Nucleus accumbens (tissue), 56 donors: ENCODE measurements around the gene WDR93.
"Not testable (repeated sequence)": the region's sequence is repeated elsewhere in the genome, so short reads cannot be mapped to it uniquely, and the experiment has no call there.

Experiments used
- DNase-seq, 56 donors: peaks; one replicate each; lab custom pipeline; 2025; lab: John Stamatoyannopoulos, UW

Gene WDR93

DNA sequence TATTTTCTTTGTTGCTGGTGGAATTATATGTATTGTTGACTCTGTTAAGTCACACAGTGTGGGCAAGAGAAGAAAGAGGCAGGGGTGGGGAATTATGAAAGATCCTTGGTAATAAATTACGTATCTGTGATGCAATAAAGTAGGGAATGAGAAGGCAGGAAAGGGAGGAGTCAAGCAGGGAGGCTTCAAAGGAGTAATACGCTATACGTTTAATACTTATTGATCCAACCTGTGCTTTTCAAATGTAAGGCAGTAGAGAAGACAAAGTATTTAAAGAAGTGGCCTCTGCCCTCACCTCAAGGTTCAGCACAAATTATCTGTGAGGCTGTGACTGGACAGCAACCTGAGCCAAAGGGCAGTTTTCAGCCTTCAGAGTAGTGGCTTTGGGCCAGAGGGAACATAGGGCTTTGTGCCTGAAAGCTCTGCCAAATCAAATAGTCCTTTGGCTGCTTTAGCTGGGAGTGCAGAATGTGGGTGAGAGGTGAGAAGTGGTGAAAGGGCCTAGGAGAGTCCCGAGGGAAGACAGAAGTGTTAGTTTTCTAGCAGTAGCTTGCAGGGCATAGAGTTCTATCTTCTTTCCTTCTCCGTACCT lies 10.2 kb upstream of the WDR93 start:
- DNase-seq: peak in 17 of 56 donors; percentile 15 to 58 (median 34)

DNA sequence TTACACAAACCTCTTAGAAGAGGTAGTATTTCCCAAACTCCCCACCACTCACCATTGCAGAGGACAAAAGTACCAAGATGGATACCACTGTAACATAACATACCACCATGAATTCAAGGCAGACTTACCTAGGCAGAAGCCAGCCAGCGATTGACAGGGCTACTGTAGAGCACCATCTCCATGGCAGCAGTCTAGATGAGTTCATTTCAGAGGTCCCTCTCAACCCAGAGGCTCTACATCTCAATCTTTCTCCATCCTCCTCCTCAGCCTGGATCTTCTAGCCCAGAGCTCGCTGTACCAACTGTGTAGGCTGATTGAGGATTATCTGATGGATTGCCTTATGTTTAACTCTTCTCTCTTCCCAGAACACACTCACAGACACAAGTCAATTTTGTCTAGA lies 9.5 kb upstream of the WDR93 start:
- no peak for DNase-seq

DNA sequence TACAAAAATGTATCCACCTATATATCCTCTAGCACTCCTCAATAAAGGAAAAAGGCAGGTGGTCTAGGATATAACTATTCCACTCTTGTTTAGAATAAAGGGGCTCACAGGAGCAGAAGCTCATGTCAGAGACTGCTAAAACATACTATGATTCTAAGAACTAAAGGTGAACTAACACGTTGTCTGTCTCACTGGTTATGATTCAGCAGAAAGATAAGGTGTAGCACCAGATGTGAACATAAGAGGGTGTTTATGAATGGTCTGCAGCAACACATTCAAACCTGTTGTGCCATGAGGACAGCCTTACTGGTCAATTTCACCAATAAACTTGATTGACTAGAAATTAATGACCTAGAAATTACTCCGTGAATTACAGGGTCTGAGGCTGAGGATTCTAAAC lies 4.6 kb upstream of the WDR93 start:
- no peak for DNase-seq

DNA sequence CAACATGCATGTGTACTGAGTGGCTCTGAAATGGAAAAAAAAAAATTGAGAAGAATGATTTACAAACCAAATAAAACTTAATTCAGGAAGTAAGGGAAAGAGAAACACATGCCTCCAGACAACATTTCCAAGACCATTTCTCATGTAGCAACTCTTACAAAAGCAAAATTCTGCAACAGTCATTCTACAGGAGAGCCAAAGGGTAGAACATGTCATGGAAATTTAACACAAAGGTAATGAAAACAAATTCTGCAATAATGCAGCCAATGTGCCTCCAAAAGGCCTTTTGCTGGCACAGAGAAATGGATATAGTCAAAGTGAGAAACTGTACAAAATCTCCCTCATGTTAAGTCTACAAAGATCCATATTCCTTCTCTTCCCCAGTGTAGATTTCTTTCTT lies 4.1 kb upstream of the WDR93 start:
- no peak for DNase-seq

DNA sequence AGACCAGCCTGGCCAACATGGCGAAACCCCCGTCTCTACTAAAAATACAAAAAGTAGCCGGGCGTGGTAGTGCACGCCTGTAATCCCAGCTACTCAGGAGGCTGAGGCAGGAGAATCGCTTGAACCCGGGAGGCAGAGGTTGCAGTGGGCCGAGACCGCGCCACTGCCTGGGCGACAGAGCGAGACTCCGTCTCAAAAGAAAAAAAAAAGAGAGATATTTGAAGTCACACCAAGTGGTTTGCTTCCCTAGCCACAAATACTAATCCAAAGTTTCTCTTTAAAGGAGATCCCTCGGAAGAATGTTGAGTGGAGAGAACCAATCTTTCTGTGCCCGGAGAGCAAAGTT lies 708 bp upstream of the WDR93 start:
- DNase-seq: not testable (repeated sequence)

DNA sequence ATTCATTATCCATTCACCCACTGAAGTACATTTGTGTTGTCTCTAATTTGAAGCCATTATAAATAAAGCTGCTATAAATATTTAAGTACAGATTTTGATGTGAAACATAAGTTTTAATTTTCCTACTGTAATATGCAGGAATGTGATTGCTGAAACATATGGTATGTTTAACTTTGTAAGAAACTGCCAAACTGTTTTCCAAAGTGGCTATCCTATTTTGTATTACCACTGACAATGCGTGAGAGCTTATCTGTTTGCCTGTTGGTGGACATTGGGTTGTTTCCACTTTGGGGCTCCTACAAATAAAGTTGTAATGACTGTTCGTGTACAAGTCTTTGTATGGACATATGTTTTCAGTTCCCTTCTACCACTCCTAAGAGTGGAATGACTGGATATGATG lies 2.5 kb downstream of the WDR93 start:
- no peak for DNase-seq

DNA sequence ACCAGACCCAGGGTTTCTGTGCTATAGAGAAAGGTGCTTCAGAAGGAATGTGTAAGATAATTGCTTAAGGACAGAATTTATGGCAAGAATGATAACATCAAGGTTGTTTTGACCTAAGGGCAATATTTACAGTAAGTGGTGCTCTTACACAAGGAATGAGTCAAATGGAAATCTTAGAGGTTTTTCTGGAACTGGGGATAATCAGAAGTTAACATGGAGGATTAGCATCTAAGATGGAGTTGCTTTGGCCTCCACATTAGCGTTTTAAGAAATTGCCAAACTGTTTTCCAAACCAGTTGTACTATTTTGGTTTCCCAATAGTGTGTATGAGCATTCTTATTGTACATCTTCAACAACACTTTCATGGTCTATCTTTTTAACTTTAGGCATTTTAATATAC lies 3.1 kb downstream of the WDR93 start:
- DNase-seq: no peak

DNA sequence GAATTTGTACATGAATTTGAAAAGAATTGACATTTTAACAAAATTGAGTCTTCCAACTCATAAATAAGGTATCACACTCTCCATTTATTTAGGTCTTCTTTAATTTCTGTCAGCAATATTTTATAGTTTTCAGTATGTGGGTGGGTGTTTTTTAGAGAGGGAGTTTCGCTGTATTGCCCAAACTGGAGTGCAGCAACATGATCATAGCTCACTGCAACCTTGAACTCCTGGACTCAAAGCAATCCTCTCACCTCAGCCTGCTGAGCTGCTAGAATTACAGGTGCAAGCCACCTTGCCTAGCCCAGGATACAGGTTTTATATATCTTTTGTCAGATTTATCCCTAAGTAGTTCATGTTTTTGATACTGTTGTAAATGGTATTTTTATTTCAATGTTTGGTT lies 4.6 kb downstream of the WDR93 start:
- no peak for DNase-seq

DNA sequence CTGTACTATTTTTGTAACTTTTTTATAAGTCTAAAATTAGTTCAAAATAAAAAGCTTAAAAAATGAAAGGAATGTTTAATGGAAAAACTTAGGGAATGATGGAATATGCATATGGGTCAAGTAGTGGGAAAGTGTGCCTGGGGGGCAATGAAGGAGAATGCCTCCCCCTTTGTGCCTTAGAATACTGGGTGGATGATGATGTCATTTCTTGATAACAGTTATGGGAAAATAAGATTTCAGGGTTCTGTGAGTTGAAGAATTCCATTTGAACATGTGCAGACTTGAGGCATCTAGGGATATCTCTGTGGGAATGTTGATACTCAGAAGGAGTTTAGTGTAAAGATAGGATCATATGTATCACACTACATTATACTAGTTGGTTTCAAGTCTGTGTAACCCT lies 13.8 kb downstream of the WDR93 start:
- DNase-seq: no peak

DNA sequence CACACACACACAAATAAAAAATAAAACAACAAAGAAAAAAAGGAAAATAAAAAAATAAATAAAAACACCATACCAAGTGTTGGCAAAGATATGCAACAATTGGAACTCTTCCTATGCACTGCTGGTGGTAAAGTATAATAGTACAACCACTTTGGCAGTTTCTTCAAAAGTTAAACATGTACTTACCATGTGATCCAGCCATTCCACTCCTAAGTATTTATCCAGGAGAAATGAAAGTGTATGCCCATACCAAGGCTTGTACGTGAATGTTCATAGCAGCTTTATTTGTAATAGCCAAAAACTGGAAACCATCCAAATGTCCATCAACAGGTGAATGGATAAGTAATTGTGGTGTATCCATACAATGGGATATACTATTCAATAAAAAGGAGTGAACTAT lies 17.0 kb downstream of the WDR93 start:
- DNase-seq: no peak

DNA sequence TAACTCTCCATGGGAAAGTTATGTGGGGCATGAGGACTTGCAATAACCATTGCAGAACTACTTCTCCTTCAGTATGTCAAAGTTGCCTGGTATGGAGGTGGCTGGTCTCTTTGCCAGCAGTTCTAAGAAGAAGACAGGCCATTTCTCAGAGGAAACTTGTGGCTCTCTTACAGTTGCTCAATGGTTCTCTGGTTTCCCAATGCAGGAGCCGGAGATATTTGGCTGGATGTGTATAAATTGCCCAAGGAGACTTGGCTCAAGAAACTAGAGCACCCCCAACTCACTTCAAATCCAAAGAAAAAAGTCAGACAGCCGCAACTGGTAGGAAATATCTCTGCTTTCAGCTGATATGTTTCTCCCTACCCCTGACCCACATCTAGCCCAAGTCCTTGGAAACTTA lies 24.2 kb downstream of the WDR93 start:
- DNase-seq: no peak

DNA sequence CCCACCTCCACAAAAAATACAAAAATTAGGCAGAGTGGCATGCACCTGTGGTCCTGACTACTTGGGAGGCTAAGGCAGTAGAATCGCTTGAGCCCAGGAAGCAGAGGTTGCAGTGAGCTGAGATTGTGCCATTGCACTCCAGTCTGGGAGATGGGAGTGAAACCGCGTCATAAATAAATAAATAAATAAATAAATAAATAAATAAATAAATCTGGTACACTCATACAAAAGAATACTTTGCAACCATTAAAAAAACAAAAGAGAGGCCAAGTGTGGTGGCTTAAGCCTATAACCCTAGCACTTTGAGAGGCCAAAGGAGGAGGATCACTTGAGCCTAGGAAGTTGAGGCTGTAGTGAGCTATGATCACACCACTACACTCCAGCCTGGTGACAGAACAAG lies 32.4 kb downstream of the WDR93 start:
- DNase-seq: no peak

DNA sequence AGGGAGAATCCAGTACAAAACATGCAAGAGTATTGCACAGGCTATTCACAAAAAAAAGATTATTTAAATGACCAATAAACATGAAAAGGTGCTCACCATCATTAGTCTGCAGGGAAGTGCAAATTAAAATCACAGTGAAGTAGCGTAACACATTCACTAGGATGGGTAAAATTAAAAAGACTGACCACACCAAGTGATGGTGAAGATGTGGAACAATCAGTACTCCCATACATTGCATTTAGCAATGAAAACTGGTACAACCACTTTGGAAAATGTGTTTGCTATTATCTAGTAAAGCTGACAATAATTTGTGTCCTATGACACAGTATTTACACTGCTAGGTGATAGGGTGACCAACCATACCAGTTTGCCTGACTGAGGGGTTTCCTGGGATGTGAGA lies 34.0 kb downstream of the WDR93 start:
- DNase-seq: no peak

DNA sequence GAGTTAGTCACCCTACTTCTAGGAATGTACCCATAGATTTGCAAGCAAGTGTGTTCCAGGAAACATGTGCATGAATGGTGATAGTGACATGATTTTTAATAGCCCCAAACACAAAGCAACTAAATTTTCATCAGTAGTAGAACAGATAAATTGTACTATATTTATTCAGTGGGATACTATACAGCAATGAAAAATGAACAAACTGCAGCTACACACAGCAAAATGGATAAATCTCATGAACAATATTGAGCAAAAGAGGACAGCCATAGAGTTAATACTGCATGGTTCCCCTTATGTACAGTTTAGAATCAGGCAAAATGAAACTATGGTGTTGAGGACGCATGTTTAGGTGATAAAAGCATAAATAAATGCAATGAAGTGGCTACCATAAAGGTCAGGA lies 34.5 kb downstream of the WDR93 start:
- no peak for DNase-seq

DNA sequence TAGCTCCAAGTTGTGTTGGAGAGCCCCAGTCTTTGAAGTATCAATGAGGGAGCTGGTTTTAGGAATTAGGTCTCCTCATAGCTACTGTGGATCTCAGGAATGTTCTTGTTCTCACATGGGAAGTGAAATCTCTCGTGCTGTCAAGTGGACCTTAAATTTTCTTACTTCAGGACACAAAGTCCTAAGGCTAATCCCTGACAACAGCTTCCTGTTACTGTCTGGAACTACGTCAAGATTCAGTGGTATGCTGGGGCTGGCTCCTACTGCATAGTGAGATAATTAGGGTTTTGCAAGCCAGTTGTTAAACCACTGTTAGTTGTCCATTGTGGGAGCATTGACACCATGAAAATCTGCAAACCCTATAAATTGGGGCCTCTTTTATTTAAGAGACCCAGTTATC lies 37.6 kb downstream of the WDR93 start:
- no peak for DNase-seq

DNA sequence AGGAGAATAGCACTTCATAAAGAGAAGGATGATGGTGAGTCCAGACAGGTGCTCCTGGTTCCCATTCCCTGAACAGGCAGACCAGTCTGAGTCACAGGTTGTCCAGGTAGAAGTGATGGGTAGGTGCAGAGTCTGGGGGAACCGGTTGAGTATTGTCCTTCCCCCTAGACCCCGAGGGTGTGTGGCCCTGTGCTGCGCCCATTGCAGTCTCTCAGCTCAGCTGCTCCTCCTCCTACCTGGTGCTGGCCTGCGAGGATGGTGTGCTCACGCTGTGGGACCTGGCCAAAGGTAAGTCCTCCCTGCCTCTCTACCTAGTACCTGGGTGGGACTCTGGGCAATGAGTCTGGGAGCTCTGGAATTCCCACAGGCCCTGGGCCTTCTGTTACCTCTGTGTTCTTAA lies 40.7 kb downstream of the WDR93 start:
- DNase-seq: no peak

DNA sequence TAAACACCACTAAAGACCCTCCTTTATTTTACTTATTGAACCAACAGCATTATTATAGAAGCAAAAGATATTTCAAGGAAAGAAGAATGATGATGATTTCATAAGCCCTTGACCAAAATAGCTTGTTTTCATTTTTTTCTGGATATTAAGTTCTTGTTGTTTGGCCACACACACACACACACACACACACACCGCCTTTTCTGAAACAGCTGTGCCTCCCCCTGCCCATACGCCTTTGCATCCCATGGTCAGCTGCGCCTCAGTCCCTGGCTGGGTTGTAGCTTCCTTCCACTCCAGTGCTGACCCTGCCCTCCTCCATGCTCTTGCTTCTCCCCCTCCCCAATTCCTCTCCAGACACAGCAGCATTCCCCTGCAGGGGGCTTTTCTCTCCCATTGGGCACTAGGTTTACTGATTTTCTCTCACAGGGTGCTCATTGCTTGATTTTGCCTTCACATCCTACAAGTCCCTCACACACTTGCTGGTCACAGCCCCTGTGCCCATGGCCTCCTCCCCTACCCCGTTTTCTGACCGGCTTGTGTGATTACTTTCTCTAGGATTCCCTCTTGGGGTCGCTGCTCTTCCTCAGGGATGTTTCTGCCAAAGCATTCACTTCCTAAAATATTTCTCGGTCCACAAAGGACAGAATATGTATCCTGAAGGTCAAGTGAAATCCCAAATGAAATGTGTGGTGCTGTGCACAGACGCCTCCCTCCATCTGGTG lies 42.0 kb downstream of the WDR93 start:
- DNase-seq: no peak

DNA sequence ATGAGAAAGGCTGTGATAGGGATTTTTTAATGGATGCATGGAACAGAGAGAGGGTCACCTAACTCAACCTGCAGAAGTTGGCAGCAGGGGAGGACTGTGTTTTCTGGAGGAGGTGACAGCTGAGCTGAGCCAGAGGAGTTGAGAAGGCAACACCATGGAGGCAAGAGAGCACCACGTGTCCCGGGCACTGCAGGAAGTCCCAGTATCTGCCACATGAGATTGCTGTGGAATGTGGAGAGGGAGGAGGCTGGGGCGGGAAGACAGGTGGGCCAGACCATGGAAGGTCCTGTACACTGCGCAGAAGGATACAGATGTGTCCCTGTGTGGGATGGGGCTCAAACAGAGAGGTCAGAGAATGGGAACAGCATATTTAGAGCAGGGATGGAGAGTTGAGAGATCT lies 45.2 kb downstream of the WDR93 start:
- no peak for DNase-seq

DNA sequence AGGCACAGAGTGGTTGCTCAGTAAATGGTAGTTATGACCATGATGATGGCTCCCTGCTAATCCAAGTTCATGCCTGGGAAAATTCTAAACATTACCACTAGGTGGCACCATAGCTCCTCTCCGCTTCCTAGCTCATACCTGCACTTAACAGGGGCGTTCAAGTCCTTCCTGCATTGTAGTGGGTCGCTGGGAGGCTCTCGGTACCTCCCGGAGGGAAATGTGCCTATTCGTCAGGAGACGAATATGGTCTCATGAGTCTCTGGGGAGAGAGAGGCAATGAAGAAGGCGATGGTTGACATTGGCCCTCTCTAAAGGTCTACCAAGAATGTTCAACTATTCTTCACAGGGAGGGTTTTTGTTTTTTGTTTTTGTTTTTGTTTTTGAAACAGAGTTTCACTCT lies 49.5 kb downstream of the WDR93 start:
- DNase-seq: peak in 32 of 56 donors; percentile 2 to 70 (median 17)

DNA sequence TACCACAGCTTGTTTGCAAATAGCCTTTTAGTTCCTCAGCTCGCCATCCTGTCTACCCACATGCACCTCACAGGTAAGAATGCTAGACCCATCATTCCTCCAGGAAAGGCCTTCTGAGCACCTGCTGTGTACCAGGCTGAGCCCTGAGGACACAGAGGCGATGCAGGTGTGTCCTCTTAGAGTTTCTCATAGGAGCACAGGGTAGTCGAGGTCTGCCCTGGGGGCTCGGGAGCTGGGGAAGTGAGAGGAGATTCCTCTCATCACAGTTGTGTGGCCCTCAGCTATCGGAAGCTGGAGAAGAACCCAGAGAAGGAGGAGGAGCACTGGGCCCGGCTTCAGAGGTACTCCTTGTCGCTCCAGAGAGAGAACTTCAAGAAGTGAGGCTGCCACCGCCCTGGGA lies 52.4 kb downstream of the WDR93 start:
- no peak for DNase-seq

DNA sequence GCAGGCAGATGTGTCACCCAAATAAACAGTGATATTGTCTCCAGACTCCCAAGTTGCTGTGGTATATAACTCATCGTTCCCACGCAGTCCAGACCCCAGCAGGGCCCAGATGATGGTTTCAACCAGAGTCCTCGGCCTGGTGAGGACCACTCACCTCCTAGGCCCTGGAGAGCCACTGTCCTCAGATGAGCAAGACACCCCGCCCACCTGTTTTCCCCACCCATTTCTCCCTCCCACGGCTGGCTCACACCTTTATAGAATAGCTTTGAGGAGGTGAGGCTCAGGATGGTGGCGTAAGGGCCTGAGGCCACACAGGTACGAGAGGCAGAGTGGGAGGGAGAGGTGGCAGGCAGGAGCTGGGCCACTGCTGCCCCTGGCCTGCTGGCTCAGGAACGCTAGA lies 53.0 kb downstream of the WDR93 start:
- no peak for DNase-seq

DNA sequence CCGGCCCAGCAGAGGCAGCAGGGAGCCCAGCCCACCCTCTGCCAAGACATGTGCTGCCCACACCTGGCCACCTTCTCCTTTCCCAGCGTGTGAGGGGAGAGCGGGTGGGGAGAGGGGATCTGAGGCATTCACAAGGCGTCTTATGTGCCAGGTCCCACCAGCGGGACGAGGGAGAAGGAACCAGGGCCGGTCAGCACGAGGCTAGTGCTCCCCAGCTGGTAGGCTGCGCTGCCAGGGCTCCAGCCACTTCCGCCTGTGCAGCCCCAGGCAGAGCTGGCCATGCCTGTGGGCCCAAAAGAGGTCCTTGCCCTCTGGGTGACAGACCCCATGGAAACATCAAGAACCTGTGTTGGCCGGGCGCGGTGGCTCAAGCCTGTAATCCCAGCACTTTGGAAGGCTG lies 54.5 kb downstream of the WDR93 start:
- no peak for DNase-seq

DNA sequence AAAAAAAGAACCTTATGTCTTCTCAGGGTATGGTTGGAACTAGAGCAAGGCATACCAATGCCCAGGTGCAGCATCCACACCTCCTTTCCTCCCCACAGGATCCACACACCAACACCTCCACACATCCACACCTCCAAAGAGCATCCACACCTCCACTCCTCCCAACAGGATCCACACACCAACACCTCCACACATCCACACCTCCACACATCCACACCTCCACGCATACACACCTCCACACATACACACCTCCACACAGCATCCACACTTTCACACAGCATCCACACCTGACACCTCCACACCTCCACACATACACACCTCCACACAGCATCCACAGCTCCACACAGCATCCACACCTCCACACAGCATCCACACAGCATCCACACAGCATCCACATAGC lies 55.2 kb downstream of the WDR93 start:
- no peak for DNase-seq
